WI38 (cell line): ENCODE measurements around the gene RPE.

Source experiments
- H3K4me3 ChIP-seq: 2 replicates; pipeline ENCODE4 v1.5.1; 2011; ENCODE audit warnings: low read depth, mild to moderate bottlenecking, control low read depth, low read length
- TF ChIP-seq, protein P1 (sequence below): IDR thresholded peaks from 2 replicates; pipeline ENCODE4 v1.5.1; 2012; ENCODE audit warnings: low read depth, mild to moderate bottlenecking, control low read depth, low read length

RPE gene

GRCh38 chr2:210022824-210023223 lies 20.4 kb downstream of the RPE start:
- TF ChIP-seq, protein P1, sequence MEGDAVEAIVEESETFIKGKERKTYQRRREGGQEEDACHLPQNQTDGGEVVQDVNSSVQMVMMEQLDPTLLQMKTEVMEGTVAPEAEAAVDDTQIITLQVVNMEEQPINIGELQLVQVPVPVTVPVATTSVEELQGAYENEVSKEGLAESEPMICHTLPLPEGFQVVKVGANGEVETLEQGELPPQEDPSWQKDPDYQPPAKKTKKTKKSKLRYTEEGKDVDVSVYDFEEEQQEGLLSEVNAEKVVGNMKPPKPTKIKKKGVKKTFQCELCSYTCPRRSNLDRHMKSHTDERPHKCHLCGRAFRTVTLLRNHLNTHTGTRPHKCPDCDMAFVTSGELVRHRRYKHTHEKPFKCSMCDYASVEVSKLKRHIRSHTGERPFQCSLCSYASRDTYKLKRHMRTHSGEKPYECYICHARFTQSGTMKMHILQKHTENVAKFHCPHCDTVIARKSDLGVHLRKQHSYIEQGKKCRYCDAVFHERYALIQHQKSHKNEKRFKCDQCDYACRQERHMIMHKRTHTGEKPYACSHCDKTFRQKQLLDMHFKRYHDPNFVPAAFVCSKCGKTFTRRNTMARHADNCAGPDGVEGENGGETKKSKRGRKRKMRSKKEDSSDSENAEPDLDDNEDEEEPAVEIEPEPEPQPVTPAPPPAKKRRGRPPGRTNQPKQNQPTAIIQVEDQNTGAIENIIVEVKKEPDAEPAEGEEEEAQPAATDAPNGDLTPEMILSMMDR = no peak
- no peak overlapping the region for H3K4me3 ChIP-seq

DNA sequence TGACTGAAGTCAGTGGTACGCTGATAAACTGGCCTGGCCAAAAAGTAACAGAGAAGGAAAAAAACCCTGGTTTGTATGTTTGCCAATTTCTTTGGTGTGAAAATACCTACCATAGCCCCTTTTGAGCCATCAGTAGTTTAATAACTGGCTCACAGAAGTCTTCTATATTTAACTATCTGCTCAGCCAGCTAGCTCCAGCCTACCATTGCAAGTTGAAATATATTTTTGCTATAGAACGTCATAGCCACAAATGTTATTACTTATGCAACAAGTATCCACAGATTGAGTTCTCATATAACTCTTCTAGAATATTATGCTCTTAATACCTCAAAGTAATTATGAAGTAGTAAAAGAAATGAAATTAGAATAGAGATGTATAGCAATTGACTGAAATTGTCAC lies 25.2 kb downstream of the RPE start:
- TF ChIP-seq, protein P1 = no peak

DNA sequence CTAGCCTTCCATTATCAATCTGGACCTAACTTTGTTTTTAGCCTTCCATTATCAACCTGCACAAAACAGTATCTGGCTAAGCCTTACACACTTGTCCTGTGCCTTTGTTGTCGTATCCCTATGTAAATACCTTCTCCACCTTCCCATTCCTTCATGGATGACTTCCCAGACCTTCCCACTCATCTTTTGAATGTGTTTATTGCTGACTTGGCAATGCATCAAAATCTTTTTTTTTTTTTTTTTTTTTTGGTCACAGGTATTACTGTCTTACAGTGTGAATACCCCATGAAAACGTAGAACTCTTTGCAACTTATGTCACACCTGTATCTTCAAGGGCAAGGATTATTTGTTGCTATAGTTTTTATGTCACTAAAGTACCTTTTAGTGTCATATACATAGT lies 25.7 kb downstream of the RPE start:
- no peak overlapping the region for H3K4me3 ChIP-seq
- TF ChIP-seq, protein P1 = no peak

More for the DNA sequence above, 25.2 kb downstream of the RPE start:
- H3K4me3 ChIP-seq = no peak overlapping the region

DNA sequence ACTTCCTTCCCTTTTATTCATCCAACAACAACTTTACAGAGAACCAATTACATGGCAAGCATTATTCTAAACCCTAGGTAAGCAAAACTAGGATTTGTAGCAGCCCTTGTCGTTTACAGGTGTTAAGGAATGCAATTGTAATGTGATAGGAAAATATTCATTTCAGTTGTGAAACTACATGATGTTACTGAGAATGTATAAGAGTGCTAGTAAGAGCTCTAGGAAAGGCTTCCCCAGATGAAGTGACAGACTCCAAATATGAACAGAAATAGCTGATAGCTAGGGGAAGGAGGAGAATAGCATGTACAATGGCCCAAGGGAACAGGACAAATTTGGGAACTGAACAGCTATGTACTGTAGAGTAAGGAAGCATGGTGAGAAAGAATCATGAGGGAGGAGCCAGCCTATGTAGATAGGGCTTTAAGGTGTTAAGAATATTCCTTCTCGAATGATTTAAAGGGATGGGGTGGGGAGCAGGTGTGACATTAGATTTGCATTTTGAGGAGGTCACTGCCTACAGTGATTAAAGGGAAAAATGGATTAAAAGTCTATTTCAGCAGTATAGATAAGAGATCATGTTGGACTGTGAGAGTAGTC lies 31.7 kb downstream of the RPE start:
- no peak overlapping the region for H3K4me3 ChIP-seq
- TF ChIP-seq, protein P1 = no peak

GRCh38 chr2:210035679-210036078 lies 33.2 kb downstream of the RPE start:
- H3K4me3 ChIP-seq = no peak overlapping the region
- TF ChIP-seq, protein P1 = no peak

DNA sequence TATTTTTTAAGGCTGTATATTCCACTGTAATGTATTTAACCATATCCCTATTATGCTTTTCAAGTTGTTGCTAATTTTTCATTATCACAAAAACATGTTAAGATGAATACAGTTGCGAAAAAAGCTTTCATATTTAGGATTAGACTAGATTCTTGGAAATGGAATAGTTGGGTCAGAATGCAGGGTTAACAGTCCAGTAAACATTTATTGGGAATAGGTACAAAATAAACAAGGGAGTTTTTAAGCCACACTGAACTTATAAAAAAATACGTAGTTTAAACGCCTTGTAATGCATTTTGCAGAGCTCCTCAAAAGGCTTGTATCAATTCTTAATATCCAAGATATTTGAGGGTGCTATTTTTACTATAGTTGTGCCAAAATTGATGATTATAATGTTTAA lies 35.6 kb downstream of the RPE start:
- TF ChIP-seq, protein P1 = no peak
- H3K4me3 ChIP-seq = no peak overlapping the region

DNA sequence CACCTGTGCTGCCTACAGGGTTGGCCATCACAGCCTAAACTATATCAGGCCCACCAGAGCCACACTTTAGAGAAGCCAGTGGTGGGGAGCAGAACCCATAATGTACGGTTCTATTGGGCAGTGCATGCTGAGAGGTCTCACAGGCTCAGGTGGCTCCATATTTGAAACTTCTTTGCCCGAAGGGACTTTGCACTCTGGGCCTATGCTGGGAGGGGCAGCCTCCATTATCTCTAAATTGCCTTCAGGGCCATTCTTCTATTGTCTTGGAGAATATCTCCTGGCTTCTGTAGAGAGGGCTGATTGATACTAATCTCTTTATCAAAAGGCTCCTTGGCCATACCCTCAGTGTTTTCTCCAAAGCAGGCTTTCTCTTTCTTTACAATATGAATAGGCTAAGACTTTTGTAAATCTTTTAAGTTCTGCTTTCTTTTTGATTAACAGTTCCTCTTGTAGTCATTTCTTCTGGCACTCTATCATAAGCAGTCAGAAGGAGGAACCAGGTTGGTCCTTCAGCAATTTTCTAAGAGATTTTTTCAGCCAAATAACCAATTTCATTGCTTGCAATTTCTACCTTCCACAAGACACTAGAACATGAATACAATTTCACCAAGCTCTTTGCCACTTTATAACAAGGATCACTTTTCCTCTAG lies 44.5 kb downstream of the RPE start:
- TF ChIP-seq, protein P1 = no peak
- H3K4me3 ChIP-seq = no peak overlapping the region
